ENCODE measurements around the gene CHAF1A. TPM values are rescaled to one million over a fixed set of nuclear protein-coding genes. Genes with fewer than 3 reads are reported as not detected.

CHAF1A gene
- total RNA-seq, 2 experiments from 2014 or later = 77.0 to 78.9 TPM

- intact Hi-C loops (cut with DNase I, micrococcal nuclease) = no loop called here
- H3K4me1 Mint-ChIP-seq = peaks cover 65% of the 10 kb centered on the region
- CTCF ChIA-PET = interaction anchor here (1.0 to 2.2 kb wide), 3 partner anchors 22 to 27 kb away, joined by 3 to 8 read pairs (median 3); partner anchors contain the start of gene CHAF1A
- H3K4me3 Mint-ChIP-seq = no peak overlapping the region
- no peak for ATAC-seq
- peak overlapping the region; percentile 35 for H3K27ac Mint-ChIP-seq
- H3K9me3 Mint-ChIP-seq (ENCODE audit: low read depth) = no peaks in the 10 kb centered on the region
- no peaks in the 10 kb centered on the region for H3K27me3 Mint-ChIP-seq
- H3K36me3 Mint-ChIP-seq (ENCODE audit: low read depth) = peaks cover 4% of the 10 kb centered on the region
- no peak for DNase-seq
- POLR2A ChIA-PET = no interaction called here
These were observed 27.0 kb upstream of the CHAF1A start for GRCh38 chr19:4375164-4376027.

- no peaks in the 10 kb centered on the region for H3K27me3 Mint-ChIP-seq
- no peak overlapping the region for H3K4me3 Mint-ChIP-seq
- peak overlapping the region; percentile 35 for H3K27ac Mint-ChIP-seq
- ATAC-seq (no peak), DNase-seq (no peak)
- ChIA-PET POLR2A (interaction anchor here (0.6 kb wide), 1 partner anchor 33 kb away, joined by 3 read pairs; no protein-coding TSS in a partner anchor), CTCF (interaction anchor here (1.6 to 2.2 kb wide), 2 partner anchors 23 to 26 kb away, joined by 3 to 8 read pairs; partner anchors contain the start of gene CHAF1A)
- intact Hi-C loops (cut with DNase I, micrococcal nuclease) = no loop called here
- H3K9me3 Mint-ChIP-seq (ENCODE audit: low read depth) = no peaks in the 10 kb centered on the region
- peaks cover 65% of the 10 kb centered on the region for H3K4me1 Mint-ChIP-seq
- peaks cover 4% of the 10 kb centered on the region for H3K36me3 Mint-ChIP-seq (ENCODE audit: low read depth)
These were observed 26.3 kb upstream of the CHAF1A start for GRCh38 chr19:4376028-4376670.

GRCh38 chr19:4376671-4376990 lies 25.8 kb upstream of the CHAF1A start:
- Mint-ChIP-seq H3K27me3 (no peaks in the 10 kb centered on the region), H3K4me1 (peaks cover 66% of the 10 kb centered on the region), H3K4me3 (no peak overlapping the region), H3K9me3 (ENCODE audit: low read depth) (no peaks in the 10 kb centered on the region), H3K36me3 (ENCODE audit: low read depth) (peaks cover 4% of the 10 kb centered on the region), H3K27ac (peak overlapping the region; percentile 23)
- intact Hi-C loops (cut with DNase I, micrococcal nuclease) = no loop called here
- ChIA-PET CTCF (interaction anchor here (1.6 to 2.2 kb wide), 2 partner anchors 24 kb away, joined by 5 to 8 read pairs; partner anchors contain the start of gene SH3GL1), POLR2A (interaction anchor here (0.6 kb wide), 1 partner anchor 34 kb away, joined by 3 read pairs; no protein-coding TSS in a partner anchor)
- ATAC-seq = no peak
- no peak for DNase-seq

GRCh38 chr19:4376991-4377781 lies 25.3 kb upstream of the CHAF1A start:
- intact Hi-C loops (cut with DNase I, micrococcal nuclease) = no loop called here
- no peak for DNase-seq
- no peak overlapping the region for H3K4me3 Mint-ChIP-seq
- peaks cover 70% of the 10 kb centered on the region for H3K4me1 Mint-ChIP-seq
- peaks cover 4% of the 10 kb centered on the region for H3K36me3 Mint-ChIP-seq (ENCODE audit: low read depth)
- ChIA-PET CTCF (interaction anchor here (1.6 to 2.2 kb wide), 2 partner anchors 23 to 24 kb away, joined by 5 to 8 read pairs; partner anchors contain the start of gene SH3GL1), POLR2A (interaction anchor here (0.6 kb wide), 2 partner anchors 34 to 164 kb away, joined by 3 to 8 read pairs; no protein-coding TSS in a partner anchor)
- peak overlapping the region; percentile 74 for H3K27ac Mint-ChIP-seq
- ATAC-seq = no peak
- no peaks in the 10 kb centered on the region for H3K9me3 Mint-ChIP-seq (ENCODE audit: low read depth)
- H3K27me3 Mint-ChIP-seq = no peaks in the 10 kb centered on the region

- peak overlapping the region; percentile 71 for H3K4me3 Mint-ChIP-seq
- no peak for ATAC-seq
- peaks cover 68% of the 10 kb centered on the region for H3K4me1 Mint-ChIP-seq
- H3K27ac Mint-ChIP-seq = peak overlapping the region; percentile 89
- intact Hi-C loops (cut with DNase I, micrococcal nuclease) = loop anchor here (1.0 kb wide), 2 partner anchors 10 to 21 kb away; partner anchors contain the start of gene SH3GL1 (in 1 of the 2)
- DNase-seq = no peak
- ChIA-PET POLR2A (no interaction called here), CTCF (interaction anchor here (0.7 to 2.1 kb wide), 3 partner anchors 9 to 413 kb away, joined by 3 to 13 read pairs (median 3); partner anchors contain the start of genes CHAF1A, FEM1A and SH3GL1)
- H3K9me3 Mint-ChIP-seq (ENCODE audit: low read depth) = no peaks in the 10 kb centered on the region
- H3K36me3 Mint-ChIP-seq (ENCODE audit: low read depth) = peaks cover 6% of the 10 kb centered on the region
- H3K27me3 Mint-ChIP-seq = no peaks in the 10 kb centered on the region
These were observed 23.6 kb upstream of the CHAF1A start for GRCh38 chr19:4378886-4379285.

GRCh38 chr19:4379383-4380253 lies 22.8 kb upstream of the CHAF1A start:
- ChIA-PET CTCF (interaction anchor here (0.7 to 2.1 kb wide), 3 partner anchors 9 to 412 kb away, joined by 3 to 13 read pairs (median 3); partner anchors contain the start of genes CHAF1A, FEM1A and SH3GL1), POLR2A (no interaction called here)
- DNase-seq = peak; percentile 71
- Mint-ChIP-seq H3K4me3 (peak overlapping the region; percentile 71), H3K27ac (peak overlapping the region; percentile 89), H3K36me3 (ENCODE audit: low read depth) (peaks cover 6% of the 10 kb centered on the region), H3K9me3 (ENCODE audit: low read depth) (no peaks in the 10 kb centered on the region), H3K4me1 (peaks cover 64% of the 10 kb centered on the region), H3K27me3 (no peaks in the 10 kb centered on the region)
- peak; percentile 75 for ATAC-seq
- intact Hi-C loops (cut with DNase I, micrococcal nuclease) = loop anchor here (1.0 kb wide), 2 partner anchors 10 to 21 kb away; partner anchors contain the start of gene SH3GL1 (in 2 of the 2)

- peak; percentile 77 for DNase-seq
- Mint-ChIP-seq H3K4me1 (peaks cover 62% of the 10 kb centered on the region), H3K4me3 (peak overlapping the region; percentile 71), H3K36me3 (ENCODE audit: low read depth) (peaks cover 6% of the 10 kb centered on the region), H3K9me3 (ENCODE audit: low read depth) (no peaks in the 10 kb centered on the region), H3K27me3 (no peaks in the 10 kb centered on the region), H3K27ac (peak overlapping the region; percentile 89)
- POLR2A ChIA-PET = interaction anchor here (0.7 kb wide), 1 partner anchor 100 kb away, joined by 3 read pairs; no protein-coding TSS in a partner anchor
- intact Hi-C loops (cut with DNase I, micrococcal nuclease) = loop anchor here in 1 of 2 experiments (1.0 kb wide), 1 partner anchor 20 kb away; the partner anchor contains the start of gene SH3GL1
- CTCF ChIA-PET = interaction anchor here (2.1 kb wide), 1 partner anchor 21 kb away, joined by 13 read pairs; the partner anchor contains the start of genes CHAF1A and SH3GL1
- ATAC-seq = peak; percentile 64
These were observed 22.1 kb upstream of the CHAF1A start for GRCh38 chr19:4380254-4380727.

GRCh38 chr19:4385291-4386040 lies 17.0 kb upstream of the CHAF1A start:
- Mint-ChIP-seq H3K36me3 (ENCODE audit: low read depth) (peaks cover 11% of the 10 kb centered on the region), H3K4me1 (peaks cover 24% of the 10 kb centered on the region), H3K9me3 (ENCODE audit: low read depth) (no peaks in the 10 kb centered on the region), H3K27ac (no peak overlapping the region), H3K4me3 (no peak overlapping the region), H3K27me3 (no peaks in the 10 kb centered on the region)
- DNase-seq (no peak), ATAC-seq (no peak)
- CTCF ChIA-PET = no interaction called here
- intact Hi-C loops (cut with DNase I, micrococcal nuclease) = no loop called here
- POLR2A ChIA-PET = no interaction called here

GRCh38 chr19:4386041-4386782 lies 16.2 kb upstream of the CHAF1A start:
- ChIA-PET CTCF (no interaction called here), POLR2A (no interaction called here)
- no peak for DNase-seq
- H3K27ac Mint-ChIP-seq = no peak overlapping the region
- intact Hi-C loops (cut with DNase I, micrococcal nuclease) = no loop called here
- no peaks in the 10 kb centered on the region for H3K9me3 Mint-ChIP-seq (ENCODE audit: low read depth)
- H3K27me3 Mint-ChIP-seq = no peaks in the 10 kb centered on the region
- peaks cover 11% of the 10 kb centered on the region for H3K36me3 Mint-ChIP-seq (ENCODE audit: low read depth)
- no peak for ATAC-seq
- peaks cover 24% of the 10 kb centered on the region for H3K4me1 Mint-ChIP-seq
- no peak overlapping the region for H3K4me3 Mint-ChIP-seq
